Activated CD8-positive, alpha-beta memory T cell treated with anti-CD3 and anti-CD28 coated beads, Interleukin-2, amount 50 U/mL, for 1 hour (primary cell): ENCODE results near the gene NNT.
"Not testable (repeated sequence)": the region's sequence is repeated elsewhere in the genome, so short reads cannot be mapped to it uniquely, and the experiment has no call there.

Experiments
- DNase-seq: peaks from one replicate; pipeline ENCODE4 v3.0.0-alpha.2; 2020; ENCODE audit errors: extremely low read depth

The NNT gene

DNA sequence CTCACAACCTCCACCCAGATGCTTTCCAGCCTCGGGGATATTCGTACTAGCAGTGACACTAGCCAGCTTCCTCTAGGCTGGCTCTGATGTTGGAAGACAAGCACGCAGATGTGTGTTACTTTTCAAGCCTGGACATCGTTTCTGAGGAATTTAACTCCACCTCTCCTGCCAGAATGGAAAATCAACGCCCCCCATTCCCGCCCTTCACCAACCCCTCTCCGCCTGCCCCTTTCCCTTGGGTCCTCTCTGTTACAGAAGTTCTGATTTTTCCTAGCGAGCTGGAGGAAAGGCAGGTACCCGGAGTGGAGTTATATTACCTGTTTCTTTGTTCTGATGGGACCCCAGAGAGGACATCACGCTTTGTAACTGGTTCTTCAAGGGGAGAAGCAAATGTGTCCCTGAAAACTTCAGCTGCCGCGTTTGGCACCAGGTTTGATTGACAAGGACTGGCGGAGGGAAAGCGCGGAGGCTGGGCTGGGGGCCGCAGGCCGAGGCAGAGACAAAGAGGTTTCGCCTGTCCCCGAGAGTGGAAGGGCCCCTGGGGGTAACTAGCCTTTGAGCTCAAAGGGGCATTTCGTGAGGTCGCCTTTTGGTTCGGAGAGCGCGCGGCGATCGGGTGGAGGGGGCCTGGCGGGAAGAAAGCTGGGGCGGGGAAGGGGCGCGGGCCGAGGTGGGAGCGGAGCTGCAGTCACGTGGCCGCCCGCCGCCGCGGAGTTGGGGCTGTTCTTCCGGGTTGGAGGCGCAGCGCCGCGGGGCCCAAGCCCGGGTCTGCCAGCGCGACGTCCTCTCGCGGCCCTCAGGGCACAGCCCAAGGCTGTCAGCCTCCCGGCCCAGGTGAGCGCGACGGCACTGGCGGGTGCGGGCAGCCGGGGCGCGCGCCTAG lies at the start of gene NNT:
NNT (plus strand) TSS at position 720 of the 883 bp plus-strand sequence. CDS start 6,016 bp downstream, outside the sequence.
- no peak for DNase-seq

DNA sequence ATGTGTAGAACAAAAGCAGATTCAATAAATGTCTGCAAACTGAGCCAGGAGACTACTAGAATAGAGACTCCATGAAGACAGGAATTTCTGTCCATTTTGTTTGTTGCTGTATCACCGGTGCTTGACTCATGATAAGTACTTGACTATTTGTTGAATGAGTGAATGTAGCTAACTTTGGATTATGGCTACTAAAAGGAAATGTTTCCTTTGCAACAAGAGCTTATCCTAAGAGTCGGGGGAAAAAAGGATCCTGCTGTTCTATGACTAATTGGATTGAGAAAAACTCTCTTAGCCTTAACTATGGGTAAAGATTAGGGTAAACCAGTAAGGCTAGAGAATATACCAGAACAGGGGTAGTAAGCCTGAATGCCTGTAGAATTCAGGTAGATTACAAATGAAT lies 49.6 kb upstream of the NNT start:
- no peak for DNase-seq

DNA sequence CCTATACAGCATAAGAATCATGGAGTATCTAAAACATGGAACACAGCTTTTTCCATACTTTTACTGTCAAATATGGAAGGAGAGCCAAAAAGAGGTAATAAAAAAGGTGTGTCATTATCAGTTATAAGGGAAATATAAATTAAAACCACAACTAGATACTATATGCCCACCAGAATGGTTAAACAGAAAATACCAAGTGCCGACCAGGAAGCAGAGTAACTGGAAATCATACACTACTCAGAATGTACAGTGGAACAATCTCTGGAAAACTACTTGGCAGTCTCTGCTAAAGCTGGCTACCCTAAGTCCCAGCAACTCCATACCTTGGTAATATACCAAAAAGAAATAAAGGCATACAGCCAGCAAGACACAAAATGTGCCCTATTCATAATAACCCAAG lies 48.5 kb upstream of the NNT start:
- no peak for DNase-seq

DNA sequence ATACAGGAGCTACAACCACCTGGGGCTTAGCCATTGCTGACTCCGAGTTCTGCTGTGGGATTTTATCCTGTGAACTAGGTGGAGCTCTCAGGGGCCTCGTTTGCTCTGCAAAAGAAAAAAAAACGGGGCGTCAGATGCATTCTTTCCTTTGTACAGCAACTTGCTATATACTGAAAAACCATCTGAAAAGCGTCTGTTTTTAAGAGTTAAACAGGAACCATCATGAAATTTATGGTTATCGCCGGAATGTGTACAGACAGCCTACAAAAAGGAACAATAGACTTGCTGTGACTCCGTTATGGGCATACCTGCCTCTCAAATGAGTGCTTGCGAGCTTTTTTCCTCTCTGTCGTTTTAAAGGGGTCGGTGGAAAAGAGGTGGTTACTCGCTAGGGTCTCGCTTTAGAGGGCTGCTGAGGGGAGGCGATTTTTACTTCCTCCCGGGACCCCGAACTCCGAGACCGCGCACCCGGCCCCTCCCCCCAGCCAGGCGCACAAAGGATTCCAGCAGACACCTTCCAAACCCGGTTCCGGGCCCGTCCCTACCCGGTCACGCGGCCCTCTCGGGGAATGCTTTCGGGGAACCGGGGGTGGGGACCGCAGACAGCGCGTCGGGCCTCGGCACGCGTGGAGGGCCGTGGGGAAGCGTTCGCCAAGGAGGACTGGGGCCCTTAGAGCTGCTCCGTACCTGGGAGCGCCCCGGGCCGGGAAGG lies 46.9 kb upstream of the NNT start:
- no peak for DNase-seq

DNA sequence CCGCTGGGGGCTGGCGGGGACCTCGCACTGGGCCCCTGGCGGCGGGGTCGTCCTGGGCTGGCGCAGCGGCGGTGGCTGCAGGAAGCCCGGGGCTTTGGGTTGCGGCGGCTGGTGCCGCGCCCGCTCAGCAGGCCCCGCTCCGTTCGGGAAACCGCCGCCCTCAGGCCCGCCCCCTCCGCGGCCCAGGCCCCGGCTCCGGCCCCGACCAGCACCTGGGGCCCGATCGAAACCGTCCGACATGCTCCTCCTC lies 46.4 kb upstream of the NNT start:
- DNase-seq = not testable (repeated sequence)

DNA sequence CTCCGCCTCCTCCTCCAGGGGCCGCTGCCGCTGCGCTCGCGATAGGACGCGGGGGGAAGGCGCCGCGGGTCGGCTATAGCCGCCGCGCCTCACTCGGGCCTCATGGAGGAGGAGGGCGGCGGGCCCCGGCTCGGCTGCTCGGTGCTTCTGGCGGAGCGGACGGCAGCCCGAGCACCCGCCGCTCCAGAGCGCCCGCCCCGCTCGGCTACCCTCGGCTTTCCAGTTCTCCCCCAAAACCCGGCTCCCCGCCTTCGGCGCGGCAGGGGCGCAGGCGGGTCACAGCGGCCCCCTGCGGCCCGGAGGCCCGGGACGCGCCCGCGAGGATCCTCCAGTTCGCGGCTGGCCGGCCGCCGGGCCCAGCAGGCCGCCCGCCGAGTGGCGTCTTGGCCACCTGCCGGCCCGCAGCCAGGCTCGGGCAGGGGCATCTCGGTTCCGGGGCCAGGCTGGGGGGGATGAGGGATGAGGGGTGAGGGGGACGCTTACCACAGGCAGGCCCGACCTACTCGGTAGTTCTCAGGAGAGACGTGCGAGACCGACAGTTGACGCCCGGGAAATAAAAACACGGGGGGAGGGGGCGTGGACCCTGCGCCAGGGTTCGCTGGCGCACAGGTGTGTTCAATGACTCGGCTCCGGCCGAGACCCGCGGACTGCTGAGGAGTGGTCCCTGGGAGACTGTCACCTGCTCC lies 46.0 kb upstream of the NNT start, which contains the start of gene PAIP1:
PAIP1 (minus strand) TSS at position 221 of the 686 bp plus-strand sequence. CDS start 231 bp downstream, outside the sequence.
- DNase-seq = peak; percentile 52

DNA sequence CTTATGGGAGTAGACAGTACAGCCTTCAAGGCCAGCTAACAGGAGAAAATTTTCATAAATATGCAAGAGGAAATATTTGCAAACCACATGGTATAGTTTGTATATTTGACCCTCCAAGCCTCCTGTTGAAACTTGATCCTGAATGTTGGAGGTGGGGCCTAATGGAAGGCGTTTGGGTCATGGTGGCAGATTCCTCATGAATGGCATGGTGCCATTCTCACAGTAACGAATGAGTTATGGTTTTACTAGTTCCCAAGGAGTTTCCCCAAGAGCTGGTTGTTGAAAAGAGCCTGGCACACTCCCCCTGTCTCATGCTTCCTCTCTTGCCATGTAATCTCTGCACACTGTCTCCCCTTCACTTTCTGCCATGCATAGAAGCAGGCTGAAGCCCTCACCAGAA lies 42.9 kb upstream of the NNT start:
- no peak for DNase-seq

DNA sequence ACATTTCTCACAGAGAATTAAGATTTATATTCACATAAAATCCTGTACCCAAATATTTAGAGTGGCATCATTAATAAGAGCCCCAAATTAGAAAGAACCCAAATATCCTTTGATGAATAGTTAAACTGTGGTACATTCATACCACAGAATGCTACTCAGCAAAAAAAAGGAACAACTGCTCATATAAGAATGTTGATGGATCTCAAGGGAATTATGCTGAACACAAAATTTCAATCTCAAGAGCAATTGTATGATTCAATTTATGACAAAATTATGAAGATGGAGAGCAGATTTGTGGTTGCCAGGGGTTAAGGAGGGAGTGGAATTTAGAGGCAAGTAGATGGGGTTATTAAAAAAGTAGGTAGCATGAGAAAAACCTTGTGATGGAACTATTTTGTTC lies 41.6 kb upstream of the NNT start:
- DNase-seq = no peak

DNA sequence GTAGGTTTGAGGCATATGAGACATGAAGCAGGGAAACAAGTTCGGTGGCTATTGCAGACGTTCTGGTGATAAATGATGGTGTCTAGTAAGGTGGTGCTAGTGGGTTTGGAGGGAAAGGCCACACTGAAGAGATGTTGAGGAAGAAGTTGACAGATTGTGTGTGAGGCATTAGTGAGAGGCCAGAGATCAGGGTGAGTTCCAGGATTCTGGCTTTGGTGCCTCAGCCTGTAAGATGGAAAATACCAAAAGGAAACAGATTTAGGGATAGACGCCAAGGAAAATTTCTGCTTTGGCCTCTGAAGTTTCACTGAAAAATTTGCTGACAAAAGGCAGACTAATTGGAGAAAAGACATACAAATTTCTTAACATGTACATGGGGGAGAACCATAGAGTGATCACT lies 39.7 kb upstream of the NNT start:
- DNase-seq = no peak

DNA sequence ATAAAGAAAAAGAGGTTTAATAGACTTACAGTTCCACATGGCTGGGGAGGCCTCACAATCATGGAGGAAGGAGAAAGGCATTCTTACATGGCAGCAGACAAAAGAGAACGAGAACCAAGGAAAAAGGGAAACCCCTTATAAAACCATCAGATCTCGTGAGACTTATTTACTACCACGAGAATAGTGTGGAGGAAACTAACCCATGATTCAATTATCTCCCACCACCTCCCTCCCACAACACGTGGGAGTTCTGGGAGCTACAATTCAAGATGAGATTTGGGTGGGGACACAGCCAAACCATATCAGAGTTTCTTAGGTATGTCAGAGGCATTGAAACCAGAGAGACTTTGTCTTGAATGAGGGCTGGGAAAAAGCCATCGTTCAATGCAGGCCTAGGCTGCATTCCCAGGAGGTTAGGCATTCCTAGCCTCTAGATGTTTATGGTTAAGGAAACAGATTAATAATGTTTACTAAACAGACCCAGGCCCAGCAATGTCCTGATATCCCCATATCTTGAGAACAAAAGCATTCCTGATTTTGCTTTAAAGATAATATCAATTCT lies 38.6 kb upstream of the NNT start:
- DNase-seq = no peak

DNA sequence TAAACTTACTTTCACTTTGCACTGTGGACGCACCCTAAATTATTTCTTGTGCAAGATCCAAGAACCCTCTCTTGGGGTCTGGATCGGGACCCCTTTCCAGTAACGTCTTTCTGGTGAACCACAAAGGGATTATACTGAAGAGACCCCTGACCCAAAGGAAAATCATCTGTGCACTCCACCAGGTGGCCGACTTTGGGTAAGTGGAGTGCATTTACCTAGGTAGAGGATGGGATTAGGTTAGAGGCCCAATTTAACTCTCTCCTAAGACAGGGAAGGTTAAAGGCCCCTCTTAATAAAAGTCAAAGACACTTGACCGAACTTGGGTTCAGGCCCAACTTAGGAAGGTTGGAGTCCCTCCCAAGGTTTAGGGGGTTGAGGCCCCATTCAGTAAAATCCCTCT lies 37.9 kb upstream of the NNT start:
- DNase-seq = no peak

DNA sequence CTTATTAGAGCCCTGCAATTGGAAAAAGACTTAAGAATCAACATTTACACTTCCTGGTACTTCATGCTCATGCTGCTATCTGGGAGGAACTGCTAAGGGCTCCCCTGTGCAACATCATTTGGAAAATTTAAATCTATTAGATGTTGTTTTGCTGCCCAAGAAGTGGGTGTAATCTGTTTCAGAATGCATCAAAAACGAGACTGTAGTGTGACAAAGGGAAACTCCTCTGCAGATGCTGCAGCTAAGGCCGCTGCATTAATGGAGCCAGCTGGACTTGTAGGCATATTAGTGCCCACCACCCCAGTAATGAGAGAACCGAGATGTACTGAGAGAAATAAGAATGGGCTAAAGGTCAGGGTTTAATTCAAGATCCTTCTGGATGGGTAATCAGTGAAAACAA lies 35.0 kb upstream of the NNT start:
- DNase-seq = no peak

DNA sequence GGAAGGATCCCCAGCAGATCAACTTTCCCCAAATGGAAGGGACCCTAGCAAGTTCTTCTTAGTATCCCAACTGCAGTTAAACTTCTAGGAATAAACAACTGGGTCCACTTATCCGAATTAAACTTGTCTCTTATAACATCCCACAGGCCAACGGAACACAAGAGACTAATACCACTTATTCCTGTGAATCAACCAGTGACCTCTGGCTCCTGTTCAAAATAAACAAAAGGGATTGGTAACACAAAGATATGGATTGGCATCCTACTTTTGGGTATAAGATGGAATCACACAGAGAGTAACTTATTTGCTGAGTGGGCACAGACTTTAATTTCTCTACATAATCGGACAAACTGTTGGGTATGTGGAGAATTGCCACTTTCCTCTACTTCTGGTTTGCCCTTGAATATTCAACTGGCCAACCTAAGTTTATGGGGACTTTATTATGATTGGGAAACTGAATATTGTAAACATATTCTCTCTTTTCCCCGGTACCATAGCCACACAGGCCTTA lies 33.7 kb upstream of the NNT start:
- no peak for DNase-seq

DNA sequence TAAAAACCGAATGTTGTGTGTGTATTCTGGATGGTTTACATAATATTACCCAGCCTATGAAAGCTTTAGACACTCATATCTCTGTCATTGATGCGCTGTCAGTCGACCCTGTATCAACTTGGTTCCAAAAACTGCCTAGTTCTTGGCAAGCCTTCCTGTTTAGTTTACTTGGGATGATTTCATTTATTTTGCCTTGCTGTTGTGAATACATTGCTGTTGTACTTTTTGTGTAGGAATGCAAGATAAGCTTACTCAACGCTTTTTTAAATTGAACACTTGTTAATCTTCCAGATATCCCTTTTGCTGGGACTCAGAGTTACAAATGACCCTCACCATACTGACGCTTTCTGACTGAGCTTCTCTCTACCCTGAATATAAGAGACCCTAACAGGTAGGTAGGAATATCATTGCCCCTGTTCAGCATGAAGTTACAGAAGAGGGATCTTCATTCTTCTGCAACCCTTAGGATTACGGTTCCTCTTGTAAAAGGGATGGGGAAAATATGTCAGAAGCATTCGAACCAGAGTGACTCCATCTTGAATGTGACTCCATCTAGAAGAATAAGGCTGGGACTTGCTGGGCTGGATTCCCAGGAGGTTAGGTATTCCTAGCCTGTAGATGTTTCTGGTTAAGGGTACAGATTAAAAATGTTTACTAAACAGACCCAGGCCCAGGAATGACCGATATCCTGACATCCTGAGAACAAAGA lies 32.4 kb upstream of the NNT start:
- no peak for DNase-seq

DNA sequence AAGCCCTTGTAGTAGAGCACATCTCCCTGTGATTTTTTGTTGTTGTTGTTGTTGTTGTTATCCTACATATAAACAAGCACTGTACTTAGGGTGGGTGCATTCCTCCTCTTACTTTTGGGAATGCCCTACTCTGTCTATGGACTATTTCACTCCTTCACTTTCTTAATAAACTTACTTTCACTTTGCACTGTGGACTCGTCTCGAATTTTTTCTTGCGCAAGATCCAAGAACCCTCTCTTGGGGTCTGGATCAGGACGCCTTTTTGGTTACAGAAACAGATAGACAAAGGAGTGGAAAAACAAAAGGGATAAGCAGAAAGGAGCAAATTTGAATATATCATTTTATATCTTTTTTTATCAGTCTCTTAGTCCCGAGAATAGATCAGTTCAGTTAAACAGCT lies 31.7 kb upstream of the NNT start:
- no peak for DNase-seq

DNA sequence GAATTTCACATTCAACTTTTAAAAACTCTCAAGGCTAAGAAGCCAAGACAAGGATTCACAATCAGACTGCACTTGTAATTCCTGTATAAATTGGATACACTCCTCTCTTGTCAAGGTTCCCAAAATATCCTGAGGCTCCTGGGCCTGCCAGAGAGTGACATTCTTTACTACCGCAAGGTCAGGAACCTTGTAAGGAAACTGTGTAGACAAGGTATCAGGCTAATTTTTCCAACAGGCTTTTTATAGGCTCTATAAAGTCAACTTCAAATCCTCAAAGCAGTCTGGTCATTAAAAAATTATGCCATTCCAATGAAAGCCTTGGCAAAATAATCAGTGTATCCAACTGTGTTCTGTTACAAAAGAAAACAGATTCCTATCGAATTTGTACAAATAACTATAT lies 30.6 kb upstream of the NNT start:
- DNase-seq = no peak

DNA sequence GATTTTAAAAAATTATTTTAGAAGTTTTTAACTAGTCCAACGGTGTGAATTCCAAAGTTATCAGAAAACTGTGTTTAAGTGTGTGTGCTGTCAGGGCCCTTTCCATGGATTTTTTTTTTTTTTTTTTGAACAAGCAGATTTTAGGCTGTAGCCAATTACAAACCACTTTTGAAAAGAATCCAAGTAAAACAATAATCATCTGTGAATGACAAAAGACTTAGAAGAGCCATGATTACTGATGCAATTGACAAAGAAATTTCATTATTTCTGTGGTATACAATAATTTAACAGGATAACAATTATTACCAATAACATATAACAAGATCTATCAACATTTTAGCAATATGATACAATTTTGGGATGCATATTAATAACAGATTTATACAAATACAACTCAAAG lies 29.9 kb upstream of the NNT start:
- no peak for DNase-seq

DNA sequence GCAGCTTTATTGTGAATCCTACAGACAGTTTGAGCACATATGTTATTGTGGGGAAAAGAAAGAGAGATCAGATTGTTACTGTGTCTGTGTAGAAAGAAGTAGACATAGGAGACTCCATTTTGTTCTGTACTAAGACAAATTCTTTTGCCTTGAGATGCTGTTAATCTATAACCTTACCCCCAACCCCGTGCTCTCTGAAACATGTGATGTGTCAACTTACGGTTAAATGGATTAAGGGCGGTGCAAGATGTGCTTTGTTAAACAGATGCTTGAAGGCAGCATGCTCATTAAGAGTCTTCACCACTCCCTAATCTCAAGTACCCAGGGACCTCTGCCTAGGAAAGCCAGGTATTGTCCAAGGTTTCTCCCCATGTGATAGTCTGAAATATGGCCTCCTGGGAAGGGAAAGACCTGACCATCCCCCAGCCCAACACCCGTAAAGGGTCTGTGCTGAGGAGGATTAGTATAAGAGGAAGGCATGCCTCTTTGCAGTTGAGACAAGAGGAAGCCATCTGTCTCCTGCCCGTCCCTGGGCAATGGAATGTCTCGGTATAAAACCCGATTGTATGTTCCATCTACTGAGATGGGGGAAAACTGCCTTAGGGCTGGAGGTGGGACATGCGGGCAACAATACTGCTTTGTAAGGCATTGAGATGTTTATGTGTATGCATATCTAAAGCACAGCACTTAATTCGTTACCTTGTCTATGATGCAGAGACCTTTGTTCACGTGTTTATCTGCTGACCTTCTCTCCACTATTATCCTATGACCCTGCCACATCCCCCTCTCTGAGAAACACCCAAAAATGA lies 22.4 kb upstream of the NNT start:
- DNase-seq = not testable (repeated sequence)

DNA sequence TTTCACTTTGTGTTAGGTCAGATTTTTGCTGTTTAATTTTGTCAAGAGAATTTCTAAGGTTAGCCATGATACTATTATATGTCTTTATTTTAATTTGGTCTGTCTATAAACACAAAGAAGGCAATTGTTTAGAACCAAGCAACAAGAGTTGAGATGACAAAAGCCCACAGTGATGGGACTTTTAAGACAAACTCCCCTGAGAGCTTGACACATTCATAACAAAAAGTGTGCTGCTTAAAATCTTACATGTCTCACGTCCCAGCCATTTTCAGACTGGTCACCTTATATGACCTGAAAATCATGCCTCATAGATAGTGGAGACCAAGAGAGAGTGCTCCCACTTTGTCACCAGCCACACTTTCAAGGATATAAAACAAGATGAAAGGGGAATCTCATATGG lies 21.6 kb upstream of the NNT start:
- DNase-seq = no peak

DNA sequence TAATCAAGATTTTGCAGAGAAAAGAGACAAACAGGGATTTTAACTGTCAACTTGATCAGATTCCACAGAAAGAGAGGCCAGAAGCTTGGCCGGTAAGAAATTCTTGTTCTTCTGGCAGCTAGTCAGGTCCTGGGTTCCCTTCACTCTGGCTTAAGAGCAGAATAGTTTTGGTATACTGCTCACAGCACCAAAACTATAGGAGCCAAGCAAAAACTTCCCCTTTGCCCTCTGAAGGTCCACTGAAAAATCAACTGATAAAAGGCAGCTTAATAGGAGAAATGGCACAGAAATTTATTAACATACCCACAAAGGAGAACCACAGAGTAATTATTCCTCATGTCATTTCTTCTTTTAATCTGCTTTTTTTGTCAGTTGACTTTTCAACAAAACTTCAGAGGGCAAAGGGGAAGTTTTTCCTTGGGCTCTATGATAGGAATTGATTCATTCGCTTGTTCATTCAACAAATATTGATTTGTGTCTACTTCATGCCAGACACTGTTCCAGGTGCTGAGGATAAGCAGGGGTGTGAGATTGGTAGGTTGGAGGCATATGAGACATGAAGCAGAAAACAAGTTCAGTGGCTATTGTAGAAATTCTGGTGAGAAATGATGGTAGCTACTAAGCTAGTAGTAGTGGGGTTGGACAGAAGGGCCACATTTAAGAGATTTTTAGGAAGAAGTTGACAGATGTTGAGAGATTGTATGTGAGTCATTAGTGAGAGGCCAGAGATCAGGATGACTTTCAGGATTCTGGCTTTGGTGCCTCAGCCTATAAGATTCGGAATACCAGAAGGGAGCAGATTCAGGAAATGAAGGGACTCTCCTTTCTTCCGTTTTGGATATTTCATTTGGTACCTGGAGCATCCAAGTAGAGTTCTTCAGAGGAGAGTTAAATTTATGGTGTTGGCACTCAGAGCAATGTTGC lies 20.6 kb upstream of the NNT start:
- no peak for DNase-seq
